NCI-H2171 treated with DMSO at 0.1 percent for 48 hours (cell line): ENCODE data around the gene CHRNA4.

Experiments used
- DNase-seq: peaks from one replicate; lab custom pipeline; 2025; lab: John Stamatoyannopoulos, UW

The CHRNA4 gene

DNA sequence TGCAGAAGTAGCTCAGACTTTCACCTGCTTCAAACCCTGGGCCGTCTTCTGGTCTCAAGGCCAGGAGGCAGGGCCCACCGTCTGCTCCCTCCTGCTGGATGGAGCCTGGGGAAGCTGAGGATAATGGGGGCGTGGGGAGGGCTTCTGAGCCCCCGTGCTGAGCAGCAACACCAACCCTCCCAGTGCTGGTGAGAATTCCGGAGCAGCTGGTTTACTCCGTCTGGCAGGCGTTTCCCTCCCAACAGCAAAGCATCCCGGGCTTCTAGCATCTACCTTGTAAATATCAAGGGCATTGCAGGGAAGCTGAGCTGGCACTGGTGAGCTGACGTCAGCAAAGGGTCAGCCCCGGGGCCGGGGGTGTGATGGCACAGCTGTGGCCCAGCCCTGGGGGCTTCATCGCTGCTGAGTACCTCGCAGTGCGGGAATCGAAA is 16.8 kb upstream of the CHRNA4 start:
- DNase-seq = peak; percentile 65

DNA sequence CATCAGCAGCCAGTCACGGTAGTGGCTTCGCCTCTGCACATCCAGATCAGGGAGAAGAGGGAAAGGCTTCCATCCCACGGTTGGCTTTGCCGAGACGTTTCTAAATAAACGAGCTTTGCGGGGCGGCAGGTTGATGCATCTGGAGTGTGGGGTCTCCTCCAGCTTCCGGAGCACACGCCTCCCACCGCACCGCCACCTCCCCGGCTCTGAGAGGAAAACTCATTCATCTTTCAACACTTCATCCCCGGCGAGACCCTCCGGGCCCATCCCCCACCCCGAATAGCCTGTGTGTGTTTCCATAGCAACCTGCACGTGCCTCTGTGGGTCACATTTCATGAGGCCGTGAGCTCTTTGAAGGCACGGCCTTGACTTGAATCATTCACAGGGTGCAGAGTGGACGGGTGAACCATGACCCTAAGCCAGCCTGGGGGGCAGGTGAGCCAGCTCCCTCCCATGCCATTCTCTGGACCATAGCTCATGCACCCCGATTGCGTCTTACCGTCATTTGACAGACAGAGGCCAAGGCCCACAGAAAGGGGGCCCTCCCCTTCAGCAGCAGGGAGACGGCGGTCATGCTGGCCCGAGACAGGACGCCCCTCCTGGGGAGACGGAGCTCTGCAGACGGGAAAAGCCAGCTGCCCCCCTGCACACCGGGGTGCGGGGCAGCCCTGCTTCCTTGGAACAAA is 16.2 kb upstream of the CHRNA4 start:
- DNase-seq = no peak

DNA sequence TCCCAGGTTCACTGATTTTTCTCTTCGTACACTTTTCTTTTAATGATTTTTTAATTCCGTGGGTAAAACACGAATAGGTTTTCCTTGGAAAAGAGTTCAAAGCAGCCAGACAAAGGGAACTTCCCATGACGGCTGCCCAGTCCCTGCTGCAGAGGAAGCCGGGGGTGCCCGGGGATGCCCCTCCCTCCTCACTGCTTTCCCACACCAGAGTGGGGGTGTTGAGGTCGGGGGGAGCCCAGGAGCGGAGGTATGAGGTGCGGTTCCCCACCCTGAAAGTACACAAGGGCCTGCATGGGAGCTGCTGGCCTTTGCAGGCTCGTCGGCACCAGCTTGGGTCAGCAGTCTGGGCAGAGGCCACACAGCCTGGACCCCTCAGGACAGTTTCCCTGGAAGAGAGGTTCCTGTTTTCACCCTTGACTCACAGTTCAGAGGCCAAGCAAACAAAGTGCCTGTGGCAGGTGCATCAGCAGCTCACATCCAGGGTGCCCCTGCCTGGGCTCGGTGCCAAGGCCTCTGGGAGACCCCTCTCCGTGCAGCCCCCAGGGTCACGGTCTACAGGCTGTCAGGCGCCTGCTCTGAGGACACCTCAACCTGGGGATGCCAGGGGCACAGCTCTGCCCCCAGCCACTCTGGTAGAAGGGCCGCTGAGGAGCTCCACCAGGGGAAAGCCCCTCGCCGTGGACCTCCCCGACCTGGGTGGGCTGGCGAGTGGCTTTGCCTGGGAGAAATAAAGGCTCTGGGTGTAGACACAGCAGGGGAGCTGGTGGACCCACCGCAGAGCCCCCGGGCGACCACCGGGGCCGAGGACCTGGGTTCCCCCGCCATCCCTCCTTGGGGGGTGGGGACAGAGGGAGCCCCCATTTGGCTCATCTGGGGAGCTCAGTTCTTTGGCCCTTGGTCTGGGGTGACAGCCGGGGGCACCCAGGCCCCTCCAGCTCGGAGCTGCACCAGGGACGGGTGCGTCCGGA is 15.4 kb upstream of the CHRNA4 start:
- DNase-seq = no peak

DNA sequence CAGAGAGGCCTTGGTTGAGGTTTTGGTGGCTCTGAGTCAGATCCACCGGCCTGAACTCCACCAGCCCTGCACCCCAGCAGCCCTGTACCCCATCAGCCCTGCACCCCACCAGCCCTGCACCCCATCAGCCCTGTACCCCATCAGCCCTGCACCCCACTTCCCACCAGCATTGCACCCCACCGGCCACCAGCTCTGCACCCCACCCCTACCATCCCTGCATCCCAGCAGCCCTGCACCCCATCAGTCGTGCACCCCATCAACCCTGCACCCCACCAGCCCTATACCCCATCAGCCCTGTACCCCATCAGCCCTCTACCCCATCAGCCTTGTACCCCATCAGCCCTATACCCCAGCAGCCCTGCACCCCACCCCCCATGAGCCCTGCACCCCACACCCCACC is 14.3 kb upstream of the CHRNA4 start:
- no peak for DNase-seq

DNA sequence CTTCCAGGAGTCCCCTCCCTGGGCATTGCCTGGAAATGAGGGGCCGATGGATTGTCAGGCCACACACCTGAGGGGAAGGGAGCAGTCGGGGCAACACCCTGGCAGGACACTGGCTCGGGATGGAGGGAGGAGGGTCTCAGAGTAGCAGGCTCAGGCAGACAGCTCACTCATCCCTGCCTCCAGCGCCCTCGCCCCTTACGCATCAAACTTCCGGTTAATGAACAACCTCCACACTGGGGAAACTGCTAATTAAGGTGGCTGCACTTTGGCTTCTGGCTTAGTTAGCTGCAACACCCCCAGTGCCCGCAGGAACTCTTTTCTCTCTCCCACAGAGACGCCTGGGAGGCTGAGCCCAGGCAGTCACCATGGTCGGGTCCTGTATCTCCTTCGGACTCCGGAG is 13.4 kb upstream of the CHRNA4 start:
- no peak for DNase-seq

DNA sequence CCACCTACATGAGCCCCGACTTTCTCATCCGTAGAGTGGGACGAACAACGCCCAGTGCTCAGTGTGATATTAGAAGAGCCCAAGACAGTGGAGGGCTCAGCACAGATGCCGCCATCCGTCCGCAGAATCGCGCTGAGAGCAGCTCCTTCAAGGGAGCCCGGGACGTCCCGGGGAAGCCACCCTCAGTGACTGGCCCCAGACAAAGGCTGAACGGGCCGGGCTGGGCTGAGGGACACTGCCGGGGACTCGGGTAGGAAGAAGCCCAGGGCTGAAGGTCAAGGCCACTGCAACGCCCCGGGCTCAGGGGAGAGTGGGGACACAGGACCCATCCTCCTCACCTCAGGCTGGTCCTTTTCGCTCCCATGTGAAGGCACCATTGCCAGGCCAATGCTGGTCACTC is 12.8 kb upstream of the CHRNA4 start:
- no peak for DNase-seq

DNA sequence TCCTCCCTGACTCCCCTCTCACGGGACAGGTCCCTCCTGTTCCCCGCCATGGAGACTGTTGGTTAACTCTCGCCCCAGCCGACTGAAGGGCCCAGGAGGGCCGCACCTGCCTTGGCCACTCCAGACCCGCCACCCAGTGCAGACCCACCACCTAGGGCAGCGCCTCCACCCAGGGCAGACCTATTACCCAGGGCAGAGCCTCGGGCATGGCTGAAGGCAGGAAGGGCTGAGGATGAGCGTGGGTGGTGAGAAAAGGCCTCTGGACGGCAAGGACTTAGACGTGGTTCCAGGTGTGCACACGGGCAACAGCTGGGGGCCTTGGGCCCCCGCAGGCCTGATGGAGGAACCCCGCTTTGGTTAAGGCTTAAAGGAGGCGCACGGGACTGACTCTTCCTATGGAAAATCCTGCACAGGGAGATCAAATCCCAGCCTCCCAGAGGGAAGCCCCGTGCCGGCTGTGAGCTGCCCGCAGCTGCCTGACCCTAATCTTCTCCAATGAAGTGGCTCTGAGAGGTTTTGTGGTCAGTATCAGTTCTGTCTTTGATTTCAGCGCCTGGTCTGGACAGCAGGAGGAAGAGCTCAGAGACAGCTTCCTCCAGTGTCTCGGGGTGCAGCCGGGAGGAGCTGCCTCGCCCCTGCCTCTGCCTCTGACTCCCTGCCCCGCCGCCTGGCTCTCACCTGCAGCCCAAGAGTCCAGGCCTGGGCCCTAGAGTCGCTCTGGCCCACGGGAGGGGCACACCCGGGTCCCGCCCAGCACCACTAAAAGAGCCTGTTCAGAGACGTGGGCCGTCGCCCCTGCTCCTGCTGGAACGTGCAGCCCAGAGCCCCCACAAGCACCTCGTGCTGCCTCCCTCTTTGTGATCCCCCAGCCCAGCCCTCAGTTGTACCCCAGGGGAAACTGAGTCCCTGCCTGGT is 12.1 kb upstream of the CHRNA4 start:
- no peak for DNase-seq

DNA sequence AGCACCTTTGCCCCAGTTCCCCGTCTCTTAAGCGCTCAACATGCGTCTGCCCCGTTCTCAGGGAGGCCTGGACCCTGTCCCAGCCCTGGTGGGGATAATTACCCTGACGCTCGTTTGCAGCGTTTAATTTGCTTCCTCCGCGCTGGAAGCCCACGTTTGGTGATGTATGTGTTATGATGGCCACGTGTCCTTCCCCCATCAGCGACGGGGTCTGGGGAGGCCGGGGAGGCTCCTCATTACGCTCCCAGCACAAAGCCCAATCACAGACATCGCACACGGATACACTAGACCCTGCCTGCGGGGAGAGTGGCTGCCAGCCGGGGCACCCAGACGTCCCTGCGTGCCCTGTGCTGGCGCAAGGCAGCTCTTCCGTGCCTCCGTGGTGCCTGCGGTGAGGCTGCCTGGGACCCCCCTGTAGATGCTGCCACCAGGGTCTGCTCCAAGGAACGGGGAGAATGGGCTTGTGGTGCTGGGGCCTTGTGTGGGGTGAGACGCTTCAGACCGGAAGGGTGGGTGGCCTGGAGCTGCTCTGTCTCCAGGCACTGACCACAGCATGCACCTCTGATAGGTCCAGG is 10.2 kb upstream of the CHRNA4 start:
- no peak for DNase-seq

DNA sequence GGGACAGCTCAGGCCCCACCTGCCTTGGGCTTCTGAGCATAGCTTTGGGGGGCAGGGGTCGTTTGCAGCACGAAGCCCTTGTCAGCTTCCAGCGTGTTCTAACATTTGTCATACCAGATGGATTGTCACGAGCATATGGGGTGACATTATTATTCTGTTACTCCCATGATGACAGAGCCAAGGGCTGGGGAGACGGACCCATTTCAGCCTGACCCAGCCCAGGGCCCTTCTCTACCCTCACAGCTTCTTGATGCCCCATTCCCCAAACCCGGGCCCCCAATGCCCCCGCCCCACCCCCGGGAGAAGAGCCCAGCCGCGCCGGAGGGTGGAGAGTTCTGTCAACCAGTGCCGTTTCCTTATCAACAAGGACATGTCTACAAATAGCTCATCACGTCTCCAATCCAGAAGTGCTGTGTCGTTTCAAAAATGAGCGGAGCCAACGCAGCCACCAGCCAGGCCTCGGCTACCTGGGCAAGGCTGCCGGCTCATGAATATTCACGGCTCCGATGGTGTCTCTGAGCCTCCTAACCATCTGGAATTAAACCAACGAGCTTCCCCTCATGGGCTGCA is 9.6 kb upstream of the CHRNA4 start:
- peak; percentile 75 for DNase-seq

DNA sequence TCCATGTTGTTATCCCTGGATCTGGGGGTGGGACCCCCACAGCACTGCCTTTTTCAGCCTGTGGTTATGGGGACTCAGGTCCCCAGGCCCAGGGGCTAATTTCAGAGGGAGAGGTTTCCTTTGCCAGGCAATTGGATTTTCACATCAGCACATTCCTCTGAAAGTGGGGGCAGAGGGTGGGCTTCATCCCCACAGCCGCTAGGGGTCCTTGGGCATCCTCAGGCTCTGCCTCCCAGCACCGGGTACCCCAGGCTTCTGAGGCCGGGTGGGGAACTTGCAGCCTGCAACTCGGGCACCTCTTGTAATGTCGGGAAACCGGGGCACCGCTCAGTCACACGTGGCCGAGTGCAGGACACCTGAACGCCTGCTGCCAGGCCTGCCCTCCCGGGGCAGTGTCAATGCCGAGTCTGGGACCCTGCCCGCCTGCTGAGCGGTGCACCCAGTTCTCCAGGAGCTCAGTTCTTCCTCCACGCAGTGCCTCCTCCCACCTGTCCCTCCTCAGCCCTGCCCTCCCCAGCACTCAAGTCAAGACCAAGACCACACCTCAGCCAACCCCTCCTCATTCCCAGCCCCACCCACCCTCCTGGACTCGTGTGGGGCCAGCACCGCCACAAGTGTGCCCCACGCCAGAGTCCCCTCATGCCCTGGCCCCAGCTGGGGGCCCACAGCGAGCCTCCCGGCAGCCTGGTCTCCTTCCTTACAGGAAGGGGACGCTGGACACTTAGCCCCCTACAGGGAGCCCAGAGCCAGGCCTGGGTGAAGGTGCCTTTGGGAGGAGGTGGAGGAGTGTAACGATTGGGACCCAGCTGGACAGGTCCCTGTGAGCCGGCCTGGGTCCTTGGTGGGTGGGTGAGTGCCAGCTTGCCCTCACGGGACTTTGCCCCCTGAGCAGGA is 8.8 kb upstream of the CHRNA4 start:
- peak; percentile 10 for DNase-seq

DNA sequence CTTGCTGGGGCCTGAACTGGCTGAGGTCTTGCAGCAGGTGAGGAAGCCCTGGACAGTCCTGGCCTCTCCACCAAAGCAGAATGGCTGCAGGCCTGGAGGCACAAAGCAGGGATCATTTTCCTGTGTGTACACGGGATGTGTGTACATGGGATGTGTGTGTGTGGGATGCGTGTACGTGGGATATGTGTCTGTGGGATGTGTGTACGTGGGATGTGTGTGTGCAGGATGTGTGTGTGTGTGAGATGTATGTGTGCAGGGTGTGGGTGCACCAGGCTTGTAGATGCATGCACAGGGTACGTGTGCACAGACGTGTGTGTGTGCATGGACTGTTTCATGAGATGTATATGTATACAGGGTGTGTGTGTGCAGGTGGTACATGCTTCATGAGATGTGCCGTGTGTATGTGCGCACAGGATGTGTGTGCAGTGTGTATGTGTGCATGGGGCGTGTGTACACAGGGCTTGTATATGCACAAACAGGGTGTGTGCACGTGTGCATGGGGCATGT is 7.9 kb upstream of the CHRNA4 start:
- no peak for DNase-seq

DNA sequence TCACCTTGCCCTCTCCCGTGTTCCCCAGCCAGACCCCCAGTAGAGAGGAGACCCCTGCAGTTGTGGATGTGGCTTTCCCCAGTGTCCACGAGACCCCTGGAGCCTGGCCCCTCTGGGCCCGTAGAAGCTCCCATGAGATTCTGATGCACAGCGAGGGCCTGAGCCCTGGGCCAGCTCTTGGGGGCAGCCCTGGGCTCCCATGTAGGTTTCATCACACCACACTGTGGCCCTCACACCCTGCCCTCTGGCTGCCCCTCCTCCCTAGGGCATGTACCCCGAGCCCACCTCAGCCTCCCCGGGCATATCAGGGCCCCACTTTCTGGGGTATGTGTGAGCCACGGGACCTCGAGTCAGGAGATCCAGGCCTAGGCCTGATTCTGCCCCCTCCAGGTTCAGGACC is 7.0 kb upstream of the CHRNA4 start:
- no peak for DNase-seq

DNA sequence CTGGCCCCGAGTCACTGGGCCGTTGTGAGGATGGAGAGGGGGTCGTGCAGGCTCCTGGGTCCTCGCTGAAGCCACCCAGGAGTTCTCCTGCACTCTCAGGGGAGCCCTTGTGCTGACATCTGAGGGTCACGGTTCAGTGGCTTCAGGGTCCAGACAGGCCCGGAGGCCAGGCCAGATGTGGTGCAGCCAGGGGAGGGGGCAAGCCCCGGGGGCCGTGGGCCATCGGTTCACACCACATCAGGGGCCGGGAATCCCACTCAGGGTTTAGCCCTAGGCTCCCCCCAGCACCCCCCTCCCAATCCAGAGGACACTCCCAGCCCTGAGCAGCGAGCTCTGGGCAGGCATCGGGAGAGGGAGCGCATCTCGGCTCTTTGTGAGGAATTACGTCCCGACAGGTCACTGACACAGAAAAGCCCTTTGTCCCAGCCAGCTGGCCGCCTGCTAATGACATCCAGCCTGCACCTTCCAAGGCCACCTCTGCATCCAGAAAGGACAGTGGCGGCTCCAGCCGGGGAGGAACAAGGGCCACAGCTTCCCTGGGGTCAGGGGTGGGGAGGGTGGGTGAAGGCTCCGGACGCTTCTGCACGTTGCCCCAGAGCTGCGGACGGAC is 6.4 kb upstream of the CHRNA4 start:
- DNase-seq = no peak

DNA sequence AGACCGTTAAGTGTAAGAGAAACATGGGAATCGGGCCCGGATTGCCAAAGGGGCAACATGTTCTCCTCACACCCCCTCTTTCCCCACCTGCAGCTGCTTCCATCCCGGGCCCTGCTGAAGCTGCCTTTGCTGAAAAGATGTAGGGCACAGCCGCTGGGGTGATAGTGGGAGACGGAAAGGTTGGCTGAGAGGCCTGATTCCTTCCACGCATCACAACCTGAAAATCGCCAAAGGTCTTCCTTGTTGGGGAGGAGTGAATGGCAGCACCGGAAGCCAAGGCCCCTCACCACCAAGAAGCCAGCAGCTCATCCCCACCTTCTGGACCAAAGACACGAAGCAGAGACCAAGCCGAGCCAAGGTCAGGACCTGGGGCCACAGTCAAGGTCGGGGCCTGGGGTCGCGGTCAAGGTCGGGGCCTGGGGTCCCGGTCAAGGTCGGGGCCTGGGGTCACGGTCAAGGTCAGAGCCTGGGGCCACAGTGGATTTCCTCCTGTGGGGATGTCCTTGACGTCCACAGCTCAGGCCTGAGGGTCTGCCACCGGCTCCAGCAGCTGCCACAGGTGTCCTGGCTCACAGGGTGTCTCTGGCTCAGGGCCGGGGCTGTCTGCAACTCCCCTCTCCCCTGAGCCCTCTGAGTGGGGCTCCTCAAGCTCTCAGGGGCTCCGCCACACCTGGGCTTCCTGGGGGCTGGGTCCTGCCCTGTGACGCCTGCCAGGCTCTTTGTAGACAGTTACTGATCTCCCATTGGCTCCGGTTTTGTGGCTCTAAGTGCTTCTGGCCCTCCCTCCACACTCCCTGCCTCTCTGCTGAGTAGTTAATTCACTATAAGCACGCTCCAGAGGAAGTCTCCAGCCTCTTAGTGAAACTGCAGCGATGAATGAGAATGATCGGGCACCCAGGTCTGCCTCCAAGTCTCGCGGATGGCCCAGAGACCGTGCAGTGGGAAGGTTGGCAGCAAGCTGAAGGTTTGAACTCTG is 5.5 kb upstream of the CHRNA4 start:
- peak; percentile 74 for DNase-seq

DNA sequence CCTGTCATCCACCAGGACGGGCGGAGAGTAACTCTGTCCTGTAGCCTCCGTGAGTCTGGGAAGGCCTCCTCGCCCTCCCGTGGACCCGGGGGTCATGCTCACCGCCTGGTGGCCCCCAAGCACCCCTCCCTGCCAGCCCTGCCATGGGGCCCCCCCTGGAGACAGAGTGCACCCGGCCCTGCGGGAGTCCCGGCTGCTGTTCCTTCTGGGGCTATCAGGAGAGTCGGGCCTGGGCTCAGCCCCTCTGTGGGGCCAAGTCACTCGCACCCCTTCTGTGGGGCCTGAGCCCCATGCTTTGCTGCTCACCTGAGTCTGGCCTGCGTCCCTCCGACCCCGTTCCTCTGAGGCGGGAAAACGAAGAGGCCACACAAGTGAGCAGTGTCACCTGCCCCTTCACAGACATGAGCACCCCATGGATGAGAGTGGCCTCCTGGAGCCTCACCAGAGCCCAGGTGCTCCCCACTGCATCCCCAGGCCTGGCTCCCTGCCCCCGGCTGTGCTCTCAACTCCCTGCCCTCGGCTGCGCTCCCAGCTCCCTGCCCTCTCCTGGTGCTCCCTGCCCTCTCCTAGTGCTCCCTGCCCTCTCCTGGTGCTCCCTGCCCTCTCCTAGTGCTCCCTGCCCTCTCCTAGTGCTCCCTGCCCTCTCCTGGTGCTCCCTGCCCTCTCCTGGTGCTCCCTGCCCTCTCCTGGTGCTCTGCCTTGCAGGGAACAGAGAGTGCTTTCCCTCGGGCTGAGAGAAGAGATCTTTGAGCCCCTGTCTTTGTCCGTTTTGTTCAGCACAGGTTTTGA is 4.6 kb upstream of the CHRNA4 start:
- DNase-seq = no peak

DNA sequence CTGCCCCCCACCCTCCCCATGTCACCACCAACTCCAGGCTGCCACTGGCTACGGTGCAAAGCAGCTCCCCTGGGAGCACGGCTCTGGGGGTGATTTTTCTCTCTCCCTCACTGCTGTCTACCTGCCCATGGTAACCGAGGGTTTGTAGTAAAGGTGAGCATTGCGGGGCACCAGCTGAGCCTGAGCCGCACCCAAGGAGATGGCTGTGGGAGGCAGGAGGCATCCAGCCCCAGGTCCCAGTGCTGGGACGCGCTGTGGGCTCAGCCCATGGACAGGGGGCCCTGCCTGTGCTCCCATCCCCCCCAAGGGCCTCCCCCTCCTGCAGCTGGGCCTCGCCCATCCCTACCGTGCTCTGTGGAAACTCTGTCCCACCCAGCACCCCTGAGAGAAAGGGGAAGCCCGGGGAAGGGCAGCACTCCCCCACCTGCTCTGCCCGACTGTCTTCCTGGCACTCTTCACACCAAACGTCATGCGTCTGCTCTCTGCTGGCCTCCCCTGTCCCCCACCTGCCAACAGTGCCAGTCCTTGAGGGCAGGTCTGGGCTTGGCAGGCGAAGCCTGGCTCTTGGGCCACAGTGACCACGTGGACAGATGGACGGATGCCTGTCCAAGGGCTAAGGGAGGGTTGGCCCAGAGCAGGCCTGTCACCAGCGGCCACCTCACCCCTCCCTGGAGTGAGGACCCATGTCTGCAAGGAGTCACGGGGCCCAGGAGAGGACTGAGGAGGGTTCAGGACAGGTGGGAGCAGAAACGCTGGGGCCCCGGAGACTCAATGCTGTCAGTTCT is 3.8 kb upstream of the CHRNA4 start:
- DNase-seq = no peak

DNA sequence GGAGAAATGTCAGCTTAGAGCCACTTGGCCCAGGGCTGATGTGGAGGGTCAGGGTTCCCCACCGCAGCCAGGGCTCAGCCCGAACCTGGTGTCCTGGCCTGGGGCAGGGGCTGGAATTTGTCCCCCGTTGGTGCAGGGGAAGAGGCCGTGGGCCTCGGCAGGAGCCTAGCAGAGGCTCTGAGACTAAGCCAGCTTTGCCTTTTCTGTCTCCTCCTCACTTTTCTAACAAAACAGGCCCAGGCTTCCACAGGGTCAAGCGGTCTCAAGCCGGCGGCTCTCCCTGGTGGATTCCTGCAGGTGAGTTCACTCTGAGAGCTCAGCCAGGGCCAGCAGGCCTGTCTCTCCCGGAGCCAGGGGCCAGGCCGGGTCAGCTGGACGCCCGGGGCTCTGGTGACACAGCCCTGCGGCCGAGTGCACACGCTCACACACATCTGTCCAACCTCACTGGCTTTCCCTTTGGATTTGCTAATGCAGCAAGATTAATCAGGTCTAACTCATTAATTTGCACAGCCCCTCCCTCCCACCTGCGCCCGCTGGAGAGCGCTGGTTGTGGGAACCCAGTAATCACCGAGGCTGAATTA is 2.9 kb upstream of the CHRNA4 start:
- DNase-seq = no peak
